ENCODE measurements around the gene TLE3.

TLE3 gene

GRCh38 chr15:70025413-70026296 is 72.1 kb downstream of the TLE3 start:
- DNase-seq: no peak

- no peak for DNase-seq
Measured at GRCh38 chr15:70024521-70024920, 73.2 kb downstream of the TLE3 start.

GRCh38 chr15:70023769-70024491 is 73.8 kb downstream of the TLE3 start:
- DNase-seq: no peak

- peak; percentile 36 for DNase-seq
Measured at GRCh38 chr15:70023064-70023768, 74.5 kb downstream of the TLE3 start.

- DNase-seq: no peak
Measured at GRCh38 chr15:70020229-70020628, 77.5 kb downstream of the TLE3 start.

- no peak for DNase-seq
Measured at GRCh38 chr15:70018646-70019600, 78.8 kb downstream of the TLE3 start.

- no peak for DNase-seq
Measured at GRCh38 chr15:70017801-70018200, 79.9 kb downstream of the TLE3 start.

- DNase-seq: no peak
Measured at GRCh38 chr15:70017025-70017424, 80.7 kb downstream of the TLE3 start.

- no peak for DNase-seq
Measured at GRCh38 chr15:70016511-70016994, 81.2 kb downstream of the TLE3 start.

GRCh38 chr15:70014860-70015490 is 82.7 kb downstream of the TLE3 start:
- DNase-seq: no peak

GRCh38 chr15:70014331-70014730 is 83.4 kb downstream of the TLE3 start:
- DNase-seq: no peak

GRCh38 chr15:70013656-70014313 is 83.9 kb downstream of the TLE3 start:
- no peak for DNase-seq

GRCh38 chr15:70012895-70013294 is 84.8 kb downstream of the TLE3 start:
- no peak for DNase-seq

- no peak for DNase-seq
Measured at GRCh38 chr15:70008697-70009290, 88.9 kb downstream of the TLE3 start.

- DNase-seq: no peak
Measured at GRCh38 chr15:70006259-70007147, 91.2 kb downstream of the TLE3 start.

- DNase-seq: no peak
Measured at GRCh38 chr15:70004826-70005225, 92.9 kb downstream of the TLE3 start.

- no peak for DNase-seq
Measured at GRCh38 chr15:70002897-70003296, 94.8 kb downstream of the TLE3 start.

GRCh38 chr15:70001859-70002258 is 95.9 kb downstream of the TLE3 start:
- DNase-seq: no peak

- DNase-seq: no peak
Measured at GRCh38 chr15:69999392-70000085, 98.2 kb downstream of the TLE3 start.
